ENCODE data around the gene PLPP1. TPM values are rescaled to one million over a fixed set of nuclear protein-coding genes. Genes with fewer than 3 reads are reported as not detected.

The PLPP1 gene
- total and polyA plus RNA-seq, 4 donors = 23.4 to 149 (median 68.7) TPM

- H3K9ac ChIP-seq (ENCODE audit: low read depth in 1 of 2, low read length in 2 of 2) = no peak overlapping the region
- TF ChIP-seq ATF3 (IDR thresholded peaks at IDR 0.05) (no peak), YY1 (IDR thresholded peaks at IDR 0.05) (no peak), NR2F2 (IDR thresholded peaks at IDR 0.05) (no peak), FOXA2 (IDR thresholded peaks at IDR 0.05) (no peak), FOXA1 (IDR thresholded peaks at IDR 0.05) (no peak), MAX (IDR thresholded peaks at IDR 0.05) (no peak), REST (IDR thresholded peaks at IDR 0.05) (no peak)
- DNase-seq (ENCODE audit: low spot score) = no peak
- H3K27ac ChIP-seq (ENCODE audit: low read depth in 1 of 2, low read length in 2 of 2) = no peak overlapping the region
- 96% methylated on average over 10 of the region's 10 CpGs for WGBS
- peaks cover 0 to 2% (median 0%) of the 10 kb centered on the region in 4 donors for H3K4me1 ChIP-seq (ENCODE audit: control insufficient read depth in 4 of 4, insufficient read depth in 4 of 4, low read length in 3 of 4)
- H3K4me3 ChIP-seq (ENCODE audit: low read depth in 1 of 3, low read length in 3 of 3) = no peak overlapping the region
- no peaks in the 10 kb centered on the region for H3K36me3 ChIP-seq (ENCODE audit: control insufficient read depth in 4 of 4, insufficient read depth in 3 of 4, low read depth in 1 of 4, low read length in 3 of 4)
- no peaks in the 10 kb centered on the region for H3K27me3 ChIP-seq (ENCODE audit: control insufficient read depth in 4 of 4, insufficient read depth in 4 of 4, low read length in 3 of 4)
- H3K9me3 ChIP-seq (ENCODE audit: control insufficient read depth in 4 of 4, low read length in 3 of 4) = no peaks in the 10 kb centered on the region
Observed at GRCh38 chr5:55551904-55552303, 17.1 kb upstream of the PLPP1 start.

- peaks cover 0 to 2% (median 0%) of the 10 kb centered on the region in 4 donors for H3K4me1 ChIP-seq (ENCODE audit: control insufficient read depth in 4 of 4, insufficient read depth in 4 of 4, low read length in 3 of 4)
- no peaks in the 10 kb centered on the region for H3K36me3 ChIP-seq (ENCODE audit: control insufficient read depth in 4 of 4, insufficient read depth in 3 of 4, low read depth in 1 of 4, low read length in 3 of 4)
- DNase-seq (ENCODE audit: low spot score) = no peak
- TF ChIP-seq JUND (IDR thresholded peaks at IDR 0.05) (no peak), CTCF (IDR thresholded peaks at IDR 0.05; ENCODE audit: low read depth, low read length, missing input control) (no peak), SP1 (IDR thresholded peaks at IDR 0.05) (no peak), GABPA (IDR thresholded peaks at IDR 0.05 in 1 of 2, conservative IDR thresholded peaks at IDR 0.05 in 1 of 2) (no peak), NR2F2 (IDR thresholded peaks at IDR 0.05) (no peak), REST (IDR thresholded peaks at IDR 0.05) (no peak), HNF4G (IDR thresholded peaks at IDR 0.05) (no peak), YY1 (IDR thresholded peaks at IDR 0.05) (no peak), ZBTB33 (IDR thresholded peaks at IDR 0.05) (no peak), EGR1 (IDR thresholded peaks at IDR 0.05; ENCODE audit: low read depth in 2 of 2) (no peak), HNF4A (conservative IDR thresholded peaks at IDR 0.05) (no peak), RAD21 (IDR thresholded peaks at IDR 0.05) (no peak), TAF1 (conservative IDR thresholded peaks at IDR 0.05) (no peak), FOXA2 (IDR thresholded peaks at IDR 0.05) (no peak), FOXA1 (IDR thresholded peaks at IDR 0.05) (no peak), RXRA (IDR thresholded peaks at IDR 0.05) (no peak), MAX (IDR thresholded peaks at IDR 0.05) (no peak), ATF3 (IDR thresholded peaks at IDR 0.05) (no peak)
- no peak overlapping the region for H3K4me3 ChIP-seq (ENCODE audit: low read depth in 1 of 3, low read length in 3 of 3)
- no peaks in the 10 kb centered on the region for H3K9me3 ChIP-seq (ENCODE audit: control insufficient read depth in 4 of 4, low read length in 3 of 4)
- H3K27ac ChIP-seq (ENCODE audit: low read depth in 1 of 2, low read length in 2 of 2) = no peak overlapping the region
- 89% methylated on average over 7 of the region's 7 CpGs for WGBS
- H3K9ac ChIP-seq (ENCODE audit: low read depth in 1 of 2, low read length in 2 of 2) = no peak overlapping the region
- no peaks in the 10 kb centered on the region for H3K27me3 ChIP-seq (ENCODE audit: control insufficient read depth in 4 of 4, insufficient read depth in 4 of 4, low read length in 3 of 4)
Observed at GRCh38 chr5:55551358-55551757, 16.6 kb upstream of the PLPP1 start.
